Fibroblast of skin of left biceps (primary cell): ENCODE results near the gene PDE8A.
"Not testable (repeated sequence)": the region's sequence is repeated elsewhere in the genome, so short reads cannot be mapped to it uniquely, and the experiment has no call there.

Experiments used
- DNase-seq, 2 experiments: peaks; one replicate each; pipeline ENCODE4 v3.0.0-alpha.2; 2013; ENCODE audit warnings: low read depth in 2 of 2

The PDE8A gene

DNA sequence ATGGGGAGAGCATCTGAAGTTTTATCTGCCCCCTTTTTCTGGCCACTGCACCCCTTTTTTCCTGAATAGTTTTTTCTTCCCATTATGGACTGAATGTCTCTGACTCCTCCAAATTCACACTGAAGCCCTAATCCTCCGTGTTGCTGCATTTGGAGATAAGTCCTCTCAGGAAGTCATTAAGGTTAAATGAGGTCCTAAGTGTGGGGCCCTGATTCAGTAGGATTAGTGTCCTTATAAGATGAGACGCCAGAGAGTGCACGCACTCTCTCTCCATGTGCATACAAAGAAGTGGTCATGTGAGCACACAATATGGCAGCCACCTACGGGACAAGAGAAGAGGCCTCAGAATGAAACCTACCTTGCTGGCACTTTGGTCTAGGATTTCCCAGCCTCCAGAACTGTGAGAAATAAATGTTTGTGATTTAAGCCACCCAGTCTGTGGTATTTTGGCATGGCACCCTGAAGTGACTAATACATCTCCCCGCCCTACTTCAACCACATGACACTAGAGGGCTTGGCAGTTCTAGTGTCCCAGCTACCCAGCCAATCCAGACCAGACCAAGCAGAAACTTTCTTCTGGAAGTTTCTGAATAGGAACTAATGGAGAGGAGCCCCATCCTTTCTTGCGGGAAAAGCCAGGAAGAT lies 191.3 kb downstream of the PDE8A start:
- no peak for DNase-seq

DNA sequence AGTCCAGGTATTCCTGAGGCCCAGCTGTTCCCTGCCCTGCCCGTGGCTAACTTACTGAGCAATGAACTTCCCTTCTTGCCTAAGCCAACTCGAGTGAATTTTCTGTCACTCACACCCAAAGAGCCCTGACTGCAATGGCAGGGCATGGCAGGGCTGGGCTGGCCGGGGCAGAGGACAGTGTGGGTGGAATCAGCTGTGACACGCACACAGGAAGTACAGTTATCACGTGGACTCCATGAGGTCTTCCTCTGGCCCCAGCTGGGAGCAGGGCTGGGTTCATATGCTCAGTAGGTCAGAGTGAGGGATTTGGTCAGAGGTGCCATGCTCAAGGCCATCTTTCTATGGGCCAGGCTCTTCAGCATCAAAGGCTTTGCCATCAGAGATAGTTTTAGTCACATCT lies 192.0 kb downstream of the PDE8A start:
- not testable (repeated sequence) for DNase-seq

- no peak for DNase-seq
These were observed 192.9 kb downstream of the PDE8A start for GRCh38 chr15:85174521-85174920.

DNA sequence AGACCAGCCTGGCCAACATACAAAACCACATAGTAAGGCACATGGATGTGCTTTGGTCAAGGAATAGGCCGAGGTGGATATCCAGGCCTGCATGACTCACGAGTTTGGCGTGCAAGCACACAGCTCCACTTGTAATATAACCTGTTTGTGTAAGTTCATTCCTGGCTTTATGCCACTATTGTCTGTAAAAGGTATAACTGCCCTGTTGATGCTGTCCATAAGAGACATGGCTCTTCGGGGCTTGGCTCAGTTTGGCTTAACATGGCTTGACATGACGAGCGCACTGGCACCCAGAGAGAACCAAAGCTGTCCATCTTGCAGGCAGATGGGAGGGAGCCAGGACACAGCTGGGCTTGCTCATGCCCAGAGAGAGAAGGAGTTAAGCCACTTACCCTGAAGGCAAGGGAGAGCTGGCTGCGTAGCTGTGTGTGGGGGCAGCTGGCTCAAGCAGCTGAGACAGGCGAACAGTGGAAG lies 195.4 kb downstream of the PDE8A start:
- DNase-seq = not testable (repeated sequence)

DNA sequence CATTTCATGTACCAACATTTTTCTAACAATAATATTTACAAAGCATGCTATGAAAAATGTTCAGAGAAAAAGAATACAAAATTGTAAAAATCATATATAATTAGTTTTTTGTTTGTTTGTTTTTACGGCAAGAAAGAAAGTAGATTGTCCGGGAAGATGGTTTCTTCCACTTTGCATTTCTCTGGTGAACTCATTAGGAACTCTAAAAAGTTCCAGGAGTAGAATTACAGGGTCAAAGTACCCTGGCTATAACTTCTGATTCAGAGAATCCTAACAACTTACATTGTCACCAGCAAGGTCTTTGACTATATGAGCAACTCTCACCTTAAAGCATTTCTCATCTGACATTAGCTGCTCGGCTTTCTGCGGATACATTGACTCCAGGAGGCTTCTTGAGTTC lies 196.7 kb downstream of the PDE8A start:
- no peak for DNase-seq

- DNase-seq = no peak
These were observed 198.0 kb downstream of the PDE8A start for GRCh38 chr15:85179700-85180099.

- not testable (repeated sequence) for DNase-seq
These were observed 203.7 kb downstream of the PDE8A start for GRCh38 chr15:85185350-85185749.

DNA sequence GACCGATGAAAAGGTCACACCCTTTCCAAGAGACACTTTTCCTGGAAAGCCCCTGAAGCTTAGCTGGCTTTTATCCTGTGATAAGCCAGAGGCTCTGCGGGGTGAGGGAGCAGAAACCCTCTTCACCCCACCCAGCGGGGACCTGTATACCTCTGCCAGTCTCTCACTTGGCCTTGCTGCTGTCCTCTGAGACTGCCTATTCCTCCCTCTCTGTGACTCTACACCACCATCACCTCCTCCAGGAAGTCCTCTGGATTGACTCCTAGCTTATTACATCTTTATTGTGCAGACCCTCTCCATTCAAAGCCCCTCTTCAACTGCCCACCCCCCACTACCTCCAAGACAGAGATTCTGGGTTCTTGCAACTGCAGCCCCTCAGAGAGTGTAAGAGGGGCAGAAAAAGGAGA lies 206.5 kb downstream of the PDE8A start:
- not testable (repeated sequence) for DNase-seq
